ENCODE results near the gene CREBZF. TPM values are rescaled to one million over a fixed set of nuclear protein-coding genes. Genes with fewer than 3 reads are reported as not detected.
"Not testable (repeated sequence)": the region's sequence is repeated elsewhere in the genome, so short reads cannot be mapped to it uniquely, and the experiment has no call there.

CREBZF gene
- total RNA-seq, 2 donors from 2014 or later = 35.4 to 44.6 TPM

GRCh38 chr11:85679576-85679975 lies 14.6 kb upstream of the CREBZF start:
- no peak for TF ChIP-seq CTCF (IDR thresholded peaks at IDR 0.05)
- no peaks in the 10 kb centered on the region for H3K36me3 ChIP-seq
- H3K27me3 ChIP-seq = no peaks in the 10 kb centered on the region
- H3K9me3 ChIP-seq = no peaks in the 10 kb centered on the region
- no peak overlapping the region for H3K9ac ChIP-seq (ENCODE audit: low read depth in 2 of 2, low read length in 2 of 2)
- no peak overlapping the region for H3K4me3 ChIP-seq
- intact Hi-C loops (cut with DNase I) = no loop called here
- DNase-seq = no peak
- no peaks in the 10 kb centered on the region for H3K4me1 ChIP-seq
- no peak overlapping the region for H3K27ac ChIP-seq

GRCh38 chr11:85673393-85673792 lies 8.5 kb upstream of the CREBZF start:
- intact Hi-C loops (cut with DNase I) = no loop called here
- Histone ChIP-seq H3K9me3 (no peaks in the 10 kb centered on the region), H3K4me3 (no peak overlapping the region), H3K27ac (no peak overlapping the region), H3K4me1 (no peaks in the 10 kb centered on the region), H3K27me3 (no peaks in the 10 kb centered on the region), H3K9ac (ENCODE audit: low read depth in 2 of 2, low read length in 2 of 2) (no peak overlapping the region), H3K36me3 (no peaks in the 10 kb centered on the region)
- DNase-seq = no peak
- no peak for TF ChIP-seq CTCF (IDR thresholded peaks at IDR 0.05)

GRCh38 chr11:85672105-85672902 lies 7.4 kb upstream of the CREBZF start:
- Histone ChIP-seq H3K27me3 (no peaks in the 10 kb centered on the region), H3K36me3 (no peaks in the 10 kb centered on the region), H3K9me3 (no peaks in the 10 kb centered on the region), H3K9ac (ENCODE audit: low read depth in 2 of 2, low read length in 2 of 2) (no peak overlapping the region), H3K4me3 (no peak overlapping the region), H3K4me1 (no peaks in the 10 kb centered on the region), H3K27ac (no peak overlapping the region)
- intact Hi-C loops (cut with DNase I) = no loop called here
- DNase-seq = no peak
- TF ChIP-seq CTCF (IDR thresholded peaks at IDR 0.05) = no peak

- H3K9ac ChIP-seq (ENCODE audit: low read depth in 2 of 2, low read length in 2 of 2); intact Hi-C loops (cut with DNase I); H3K4me3 ChIP-seq; DNase-seq; H3K9me3 ChIP-seq; H3K36me3 ChIP-seq; H3K4me1 ChIP-seq; H3K27ac ChIP-seq; H3K27me3 ChIP-seq: not testable (repeated sequence)
Measured at GRCh38 chr11:85670949-85671663, 6.2 kb upstream of the CREBZF start.

GRCh38 chr11:85668157-85668556 lies 3.2 kb upstream of the CREBZF start:
- H3K27ac ChIP-seq = no peak overlapping the region
- H3K4me3 ChIP-seq = no peak overlapping the region
- H3K9ac ChIP-seq (ENCODE audit: low read depth in 2 of 2, low read length in 2 of 2) = no peak overlapping the region
- intact Hi-C loops (cut with DNase I) = no loop called here
- TF ChIP-seq CTCF (IDR thresholded peaks at IDR 0.05) = no peak
- no peaks in the 10 kb centered on the region for H3K4me1 ChIP-seq
- H3K36me3 ChIP-seq = no peaks in the 10 kb centered on the region
- H3K9me3 ChIP-seq = no peaks in the 10 kb centered on the region
- no peak for DNase-seq
- no peaks in the 10 kb centered on the region for H3K27me3 ChIP-seq

GRCh38 chr11:85666687-85667086 lies 1.8 kb upstream of the CREBZF start:
- no peaks in the 10 kb centered on the region for H3K36me3 ChIP-seq
- DNase-seq = no peak
- no peaks in the 10 kb centered on the region for H3K27me3 ChIP-seq
- no peak overlapping the region for H3K9ac ChIP-seq (ENCODE audit: low read depth in 2 of 2, low read length in 2 of 2)
- no peak overlapping the region for H3K4me3 ChIP-seq
- no peak for TF ChIP-seq CTCF (IDR thresholded peaks at IDR 0.05)
- no peaks in the 10 kb centered on the region for H3K4me1 ChIP-seq
- H3K27ac ChIP-seq = no peak overlapping the region
- no peaks in the 10 kb centered on the region for H3K9me3 ChIP-seq
- intact Hi-C loops (cut with DNase I) = no loop called here
